HepG2 (cell line): Measurements from ENCODE around the gene FGFR4. TPM values are rescaled to one million over a fixed set of nuclear protein-coding genes. Genes with fewer than 3 reads are reported as not detected.

ENCODE experiments used
- ATF4 ChIP-seq, 2 experiments: fragments of 450-650 bp in 1 of 2; sonication (generic) in 1 of 2; formaldehyde crosslinking; IDR thresholded peaks; 2 replicates each; pipeline versions ENCODE4 v1.5.0 to v1.8.0; 2020 to 2022; ENCODE audit warnings: mild to moderate bottlenecking in 1 of 2, missing genetic modification reagents in 1 of 2
- EP300 ChIP-seq, 3 experiments: sonication (generic) in 1 of 3; formaldehyde crosslinking in 1 of 3; IDR thresholded peaks; 2 replicates each; pipeline versions ENCODE4 v1.5.1 to v1.6.1; 2011 to 2020; ENCODE audit warnings: low read depth in 2 of 3, low read length in 2 of 3, borderline replicate concordance in 1 of 3, improper control_type of control experiment in 1 of 3, mild to moderate bottlenecking in 1 of 3, missing genetic modification reagents in 1 of 3, moderate library complexity in 1 of 3
- FOSL2 ChIP-seq: sonication (generic); formaldehyde crosslinking; IDR thresholded peaks from 2 replicates; pipeline ENCODE4 v1.4.0; 2020; ENCODE audit warnings: missing genetic modification reagents
- HINFP ChIP-seq: sonication (generic); formaldehyde crosslinking; IDR thresholded peaks from 2 replicates; pipeline ENCODE4 v1.4.0; 2020; ENCODE audit warnings: low read depth, mild to moderate bottlenecking, missing genetic modification reagents
- IRX3 ChIP-seq: sonication (generic); formaldehyde crosslinking; IDR thresholded peaks from 2 replicates; pipeline ENCODE4 v1.8.1; 2023; ENCODE audit warnings: mild to moderate bottlenecking, low read depth, missing genetic modification reagents, borderline replicate concordance
- KDM5B ChIP-seq: sonication (generic); formaldehyde crosslinking; IDR thresholded peaks from 2 replicates; pipeline ENCODE4 v1.4.0; 2020; ENCODE audit warnings: missing genetic modification reagents, mild to moderate bottlenecking, borderline replicate concordance
- RARA ChIP-seq: IDR thresholded peaks from 2 replicates; pipeline ENCODE4 v1.6.1; 2016; ENCODE audit warnings: missing genetic modification reagents, missing compliant biosample characterization
- SMAD3 ChIP-seq: sonication (generic); formaldehyde crosslinking; IDR thresholded peaks from 2 replicates; pipeline ENCODE4 v1.4.0; 2020; ENCODE audit warnings: missing genetic modification reagents
- SMC3 ChIP-seq: IDR thresholded peaks from 2 replicates; pipeline ENCODE4 v1.6.1; 2011; ENCODE audit warnings: low read length, improper control_type of control experiment
- SOX6 ChIP-seq, 2 experiments: fragments of 450-650 bp in 1 of 2; sonication (generic) in 1 of 2; formaldehyde crosslinking in 1 of 2; IDR thresholded peaks; 2 replicates each; pipeline versions ENCODE4 v1.4.0 to v1.6.1; 2017 to 2020; ENCODE audit warnings: antibody characterized with exemption in 1 of 2, mild to moderate bottlenecking in 1 of 2, missing genetic modification reagents in 1 of 2
- TSC22D2 ChIP-seq: sonication (generic); formaldehyde crosslinking; IDR thresholded peaks from 2 replicates; pipeline ENCODE4 v1.5.1; 2020; ENCODE audit warnings: missing genetic modification reagents, mild to moderate bottlenecking, borderline replicate concordance
- ZC3H13 ChIP-seq: sonication (generic); formaldehyde crosslinking; IDR thresholded peaks from 2 replicates; pipeline ENCODE4 v1.8.1; 2023; ENCODE audit warnings: mild to moderate bottlenecking, missing genetic modification reagents, moderate library complexity
- ZFP41 ChIP-seq: sonication (generic); formaldehyde crosslinking; IDR thresholded peaks from 2 replicates; pipeline ENCODE4 v1.4.0; 2020; ENCODE audit warnings: mild to moderate bottlenecking, missing genetic modification reagents, borderline replicate concordance
- ZGPAT ChIP-seq: IDR thresholded peaks from 2 replicates; pipeline ENCODE4 v1.6.1; 2016; ENCODE audit warnings: mild to moderate bottlenecking
- ZNF263 ChIP-seq: sonication (generic); formaldehyde crosslinking; IDR thresholded peaks from 2 replicates; pipeline ENCODE4 v1.4.0; 2020; ENCODE audit warnings: missing genetic modification reagents
- ZNF281 ChIP-seq: sonication (generic); formaldehyde crosslinking; IDR thresholded peaks from 2 replicates; pipeline ENCODE4 v1.4.0; 2020; ENCODE audit warnings: missing genetic modification reagents, borderline replicate concordance
- polyA plus RNA-seq, 8 experiments: library from polyadenylated mRNA; depleted of rRNA in 3 of 8; stranded (reverse) in 7 of 8; unstranded in 1 of 8; fragments of >200 nt; fragmentation: Illumina TruSeq in 4 of 8; extraction: Trizol in 4 of 8; gene quantifications; 2 replicates each; pipeline versions ENCODE4 v1.2.1 to v1.2.3, GENCODE V29; 2011 to 2016; ENCODE audit warnings: low read depth in 4 of 8, missing spikeins in 1 of 8, mixed read lengths in 1 of 8; ENCODE audit not compliant: insufficient read depth in 1 of 8
- total RNA-seq, 5 experiments: library from RNA; depleted of rRNA; stranded (reverse); fragments of >200 nt; fragmentation: Illumina TruSeq; extraction: Trizol; gene quantifications; 2 replicates each; pipeline ENCODE4 v1.2.3, GENCODE V29; 2016; ENCODE audit warnings: low read depth in 1 of 5

Gene FGFR4
- total and polyA plus RNA-seq, 2 of the 13 experiments (the other 11 are each of a cell fraction or from before 2014, with no cell fraction given): 129 to 219 TPM

GRCh38 chr5:177094224-177095087 is 7.7 kb downstream of the FGFR4 start (continued):
- TF ChIP-seq ZNF281 (CRISPR knock-in tag) (peak; percentile 85; the same call in 1 of the 2 replicates), ZNF263 (peak; percentile 99), RARA (CRISPR knock-in tag) (peak; percentile 70), ATF4 (CRISPR knock-in tag; IDR thresholded peaks at IDR 0.05) (peak in 1 of 2 experiments; percentile 66; a peak in 2 of 4 replicates), ZFP41 (no peak), SOX6 (IDR thresholded peaks at IDR 0.05) (no peak), SOX6 (CRISPR knock-in tag; IDR thresholded peaks at IDR 0.05) (peak; percentile 82), HINFP (CRISPR knock-in tag) (peak; percentile 66; the same call in 1 of the 2 replicates), EP300 (IDR thresholded peaks at IDR 0.05; ENCODE audit: low read depth in 2 of 2, low read length in 2 of 2) (peak in 1 of 2 experiments; percentile 71; a peak in 2 of 4 replicates), EP300 (CRISPR knock-in tag; IDR thresholded peaks at IDR 0.05; ENCODE audit: borderline replicate concordance) (no peak; the same call in 1 of the 2 replicates), SMC3 (peak; percentile 10; the same call in 1 of the 2 replicates), ZGPAT (CRISPR knock-in tag) (peak; percentile 63; the same call in 1 of the 2 replicates), IRX3 (CRISPR knock-in tag) (no peak), KDM5B (CRISPR knock-in tag) (peak; percentile 39; the same call in 1 of the 2 replicates), SMAD3 (CRISPR knock-in tag) (0 out of 2 replicates have a peak, but pooled peaks have one; percentile 24), ZC3H13 (CRISPR knock-in tag) (peak; percentile 59; the same call in 1 of the 2 replicates), TSC22D2 (CRISPR knock-in tag) (no peak), FOSL2 (peak; percentile 64)
